Stimulated activated naive CD8-positive, alpha-beta T cell treated with anti-CD3 and anti-CD28 coated beads, Interleukin-15, Interleukin-2, amounts not matched to agents 100 ng/mL and 50 ng/mL, for 24 hours (primary cell): ENCODE results near the gene NTNG1.

Source experiments
- H3K27ac Mint-ChIP-seq: one replicate; pipeline ENCODE4 v1.8.0; 2021; ENCODE audit warnings: mild to moderate bottlenecking, mixed read lengths
- H3K27me3 Mint-ChIP-seq: one replicate; pipeline ENCODE4 v1.8.0; 2021; ENCODE audit warnings: mixed read lengths
- H3K36me3 Mint-ChIP-seq: one replicate; pipeline ENCODE4 v1.8.0; 2021; ENCODE audit warnings: low read depth, mixed read lengths
- H3K4me1 Mint-ChIP-seq: one replicate; pipeline ENCODE4 v1.8.0; 2021; ENCODE audit warnings: low read depth, mixed read lengths
- H3K4me3 Mint-ChIP-seq: one replicate; pipeline ENCODE4 v1.8.0; 2021; ENCODE audit warnings: mild to moderate bottlenecking, mixed read lengths
- H3K9me3 Mint-ChIP-seq: one replicate; pipeline ENCODE4 v1.8.0; 2021; ENCODE audit warnings: mixed read lengths

NTNG1 gene

GRCh38 chr1:107464827-107465226 lies 324.0 kb downstream of the NTNG1 start:
- H3K9me3 Mint-ChIP-seq = no peaks in the 10 kb centered on the region
- no peaks in the 10 kb centered on the region for H3K4me1 Mint-ChIP-seq
- H3K27ac Mint-ChIP-seq = no peak overlapping the region
- H3K27me3 Mint-ChIP-seq = peaks cover 10% of the 10 kb centered on the region
- no peaks in the 10 kb centered on the region for H3K36me3 Mint-ChIP-seq
- H3K4me3 Mint-ChIP-seq = no peak overlapping the region

DNA sequence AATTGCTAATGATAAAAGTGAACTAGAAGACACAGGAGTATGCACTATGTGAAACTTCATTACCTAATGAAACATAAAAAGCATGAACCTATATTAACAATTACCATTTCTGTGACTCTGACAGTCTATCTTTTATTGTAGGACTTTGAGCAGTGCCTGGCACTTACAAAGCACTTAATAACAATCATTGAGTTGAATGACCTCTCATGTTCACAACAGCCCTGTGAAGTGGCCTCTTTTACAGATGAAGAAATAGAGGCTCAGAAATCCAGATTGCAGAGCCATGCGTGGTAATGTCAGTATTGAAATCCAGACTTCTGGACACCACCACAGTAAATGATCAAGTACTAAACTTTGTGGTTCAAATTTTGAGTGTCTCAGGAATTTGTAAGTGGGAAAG lies 326.4 kb downstream of the NTNG1 start:
- no peaks in the 10 kb centered on the region for H3K9me3 Mint-ChIP-seq
- H3K27ac Mint-ChIP-seq = no peak overlapping the region
- H3K4me1 Mint-ChIP-seq = no peaks in the 10 kb centered on the region
- H3K36me3 Mint-ChIP-seq = no peaks in the 10 kb centered on the region
- peaks cover 10% of the 10 kb centered on the region for H3K27me3 Mint-ChIP-seq
- H3K4me3 Mint-ChIP-seq = no peak overlapping the region

DNA sequence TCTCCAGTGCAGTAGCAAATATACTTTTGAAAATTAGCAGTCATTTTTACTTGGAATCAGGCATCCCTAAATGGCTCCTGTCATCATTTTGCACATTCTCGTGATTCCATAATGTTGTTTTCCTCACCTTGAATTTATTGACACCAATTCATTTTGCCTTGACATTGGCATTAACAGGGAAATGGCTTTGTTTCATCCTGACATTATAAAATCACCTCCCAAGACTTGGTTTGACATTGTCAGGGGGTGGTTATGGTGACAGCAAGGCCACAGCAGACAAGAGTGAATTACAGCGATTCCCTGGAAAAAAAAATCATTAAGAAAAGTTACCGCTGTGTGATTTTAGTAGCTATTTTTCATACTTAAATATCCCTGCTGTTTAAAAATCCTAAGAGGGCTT lies 327.0 kb downstream of the NTNG1 start:
- Mint-ChIP-seq H3K4me3 (no peak overlapping the region), H3K27ac (no peak overlapping the region), H3K4me1 (no peaks in the 10 kb centered on the region), H3K36me3 (no peaks in the 10 kb centered on the region), H3K27me3 (peaks cover 12% of the 10 kb centered on the region), H3K9me3 (no peaks in the 10 kb centered on the region)

DNA sequence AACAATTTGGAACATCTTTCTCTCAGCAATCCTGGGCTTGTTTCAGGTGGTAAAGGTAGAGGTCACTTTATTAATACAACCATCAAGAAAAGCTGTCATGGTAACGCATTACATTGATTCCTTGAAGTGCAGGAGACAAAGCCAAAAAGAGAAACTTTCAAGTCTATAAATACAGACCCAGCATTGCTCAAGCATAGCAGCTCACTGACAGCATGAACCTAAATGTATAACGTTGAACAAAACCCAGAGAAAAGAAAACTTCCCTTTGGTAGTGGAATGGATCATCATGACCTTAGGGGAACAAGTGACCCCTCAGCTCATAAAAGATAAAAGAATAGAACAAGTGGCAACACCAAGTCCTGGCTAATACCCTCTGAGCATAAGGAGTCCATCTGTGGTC lies 332.2 kb downstream of the NTNG1 start:
- Mint-ChIP-seq H3K4me3 (no peak overlapping the region), H3K27me3 (peaks cover 23% of the 10 kb centered on the region), H3K4me1 (peaks cover 8% of the 10 kb centered on the region), H3K36me3 (no peaks in the 10 kb centered on the region), H3K9me3 (no peaks in the 10 kb centered on the region), H3K27ac (no peak overlapping the region)

DNA sequence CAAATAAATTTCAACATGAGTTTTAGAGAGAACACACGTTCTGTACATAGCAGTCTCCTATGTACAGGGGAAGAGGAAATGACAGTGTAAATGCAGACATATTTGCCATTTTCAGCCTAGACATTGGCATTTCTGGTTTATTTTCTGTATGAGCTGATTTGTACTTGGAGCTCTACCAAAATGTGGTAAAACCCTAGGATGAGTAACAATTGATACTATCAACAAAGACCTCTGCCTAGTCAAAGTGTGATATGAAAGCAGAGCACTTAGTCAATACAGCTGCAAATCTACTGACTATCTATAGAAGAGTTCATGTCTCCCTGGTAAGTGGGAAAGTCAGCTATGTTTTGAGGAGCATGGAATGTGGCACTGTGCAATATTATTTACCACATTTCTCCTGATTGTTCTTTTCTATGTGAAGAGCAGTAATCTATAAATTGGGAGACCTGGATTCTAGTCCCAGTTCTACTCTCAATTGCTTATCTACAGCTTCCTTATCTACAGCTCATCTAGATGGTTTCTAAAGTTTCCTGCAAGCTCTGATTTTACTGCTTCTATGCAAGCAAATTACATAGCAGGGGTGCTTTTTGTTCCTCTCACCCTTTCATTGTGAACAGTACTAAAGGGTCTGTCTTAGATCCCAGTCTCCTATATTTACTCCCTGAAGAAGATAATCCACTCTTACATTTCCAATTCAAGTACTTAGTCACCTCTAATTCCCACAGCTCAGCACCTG lies 334.2 kb downstream of the NTNG1 start:
- Mint-ChIP-seq H3K27me3 (peaks cover 32% of the 10 kb centered on the region), H3K27ac (no peak overlapping the region), H3K9me3 (no peaks in the 10 kb centered on the region), H3K36me3 (no peaks in the 10 kb centered on the region), H3K4me3 (no peak overlapping the region), H3K4me1 (peaks cover 8% of the 10 kb centered on the region)

- H3K4me1 Mint-ChIP-seq = peaks cover 14% of the 10 kb centered on the region
- no peak overlapping the region for H3K4me3 Mint-ChIP-seq
- H3K9me3 Mint-ChIP-seq = no peaks in the 10 kb centered on the region
- no peak overlapping the region for H3K27ac Mint-ChIP-seq
- peaks cover 50% of the 10 kb centered on the region for H3K27me3 Mint-ChIP-seq
- no peaks in the 10 kb centered on the region for H3K36me3 Mint-ChIP-seq
Observed at GRCh38 chr1:107477233-107477632, 336.4 kb downstream of the NTNG1 start.

- H3K4me1 Mint-ChIP-seq = peaks cover 14% of the 10 kb centered on the region
- no peaks in the 10 kb centered on the region for H3K36me3 Mint-ChIP-seq
- H3K27ac Mint-ChIP-seq = no peak overlapping the region
- H3K27me3 Mint-ChIP-seq = peaks cover 50% of the 10 kb centered on the region
- no peaks in the 10 kb centered on the region for H3K9me3 Mint-ChIP-seq
- H3K4me3 Mint-ChIP-seq = no peak overlapping the region
Observed at GRCh38 chr1:107479865-107480350, 339.1 kb downstream of the NTNG1 start.

DNA sequence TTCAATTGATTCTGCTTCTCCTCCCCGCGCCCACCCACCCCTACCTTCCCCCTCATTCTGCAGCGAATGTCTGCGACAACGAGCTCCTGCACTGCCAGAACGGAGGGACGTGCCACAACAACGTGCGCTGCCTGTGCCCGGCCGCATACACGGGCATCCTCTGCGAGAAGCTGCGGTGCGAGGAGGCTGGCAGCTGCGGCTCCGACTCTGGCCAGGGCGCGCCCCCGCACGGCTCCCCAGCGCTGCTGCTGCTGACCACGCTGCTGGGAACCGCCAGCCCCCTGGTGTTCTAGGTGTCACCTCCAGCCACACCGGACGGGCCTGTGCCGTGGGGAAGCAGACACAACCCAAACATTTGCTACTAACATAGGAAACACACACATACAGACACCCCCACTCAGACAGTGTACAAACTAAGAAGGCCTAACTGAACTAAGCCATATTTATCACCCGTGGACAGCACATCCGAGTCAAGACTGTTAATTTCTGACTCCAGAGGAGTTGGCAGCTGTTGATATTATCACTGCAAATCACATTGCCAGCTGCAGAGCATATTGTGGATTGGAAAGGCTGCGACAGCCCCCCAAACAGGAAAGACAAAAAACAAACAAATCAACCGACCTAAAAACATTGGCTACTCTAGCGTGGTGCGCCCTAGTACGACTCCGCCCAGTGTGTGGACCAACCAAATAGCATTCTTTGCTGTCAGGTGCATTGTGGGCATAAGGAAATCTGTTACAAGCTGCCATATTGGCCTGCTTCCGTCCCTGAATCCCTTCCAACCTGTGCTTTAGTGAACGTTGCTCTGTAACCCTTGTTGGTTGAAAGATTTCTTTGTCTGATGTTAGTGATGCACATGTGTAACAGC lies 339.9 kb downstream of the NTNG1 start:
- Mint-ChIP-seq H3K27ac (no peak overlapping the region), H3K4me1 (peaks cover 7% of the 10 kb centered on the region), H3K27me3 (peaks cover 50% of the 10 kb centered on the region), H3K36me3 (no peaks in the 10 kb centered on the region), H3K9me3 (no peaks in the 10 kb centered on the region), H3K4me3 (no peak overlapping the region)

DNA sequence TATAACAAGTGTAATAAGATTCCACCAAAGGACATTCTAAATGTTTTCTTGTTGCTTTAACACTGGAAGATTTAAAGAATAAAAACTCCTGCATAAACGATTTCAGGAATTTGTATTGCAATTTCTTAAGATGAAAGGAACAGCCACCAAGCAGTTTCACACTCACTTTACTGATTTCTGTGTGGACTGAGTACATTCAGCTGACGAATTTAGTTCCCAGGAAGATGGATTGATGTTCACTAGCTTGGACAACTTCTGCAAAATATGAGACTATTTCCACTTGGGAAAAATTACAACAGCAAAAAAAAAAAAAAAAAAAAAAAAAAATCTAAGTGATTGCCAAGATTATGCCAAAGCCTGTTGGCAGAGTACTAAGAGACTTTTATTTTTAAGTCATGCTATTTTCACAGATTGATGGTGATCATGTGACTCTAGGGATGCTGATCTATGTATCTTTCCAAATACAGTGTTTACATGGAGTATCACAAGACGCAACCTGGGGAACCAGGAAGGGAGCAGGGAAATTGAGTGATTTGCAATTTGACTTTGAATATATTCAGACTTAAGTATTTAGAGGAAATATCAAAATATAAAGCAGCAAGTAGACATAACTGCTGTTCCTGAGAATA lies 341.0 kb downstream of the NTNG1 start:
- Mint-ChIP-seq H3K36me3 (no peaks in the 10 kb centered on the region), H3K27me3 (peaks cover 45% of the 10 kb centered on the region), H3K27ac (no peak overlapping the region), H3K9me3 (no peaks in the 10 kb centered on the region), H3K4me1 (peaks cover 7% of the 10 kb centered on the region), H3K4me3 (no peak overlapping the region)

- no peak overlapping the region for H3K4me3 Mint-ChIP-seq
- H3K4me1 Mint-ChIP-seq = peaks cover 7% of the 10 kb centered on the region
- H3K9me3 Mint-ChIP-seq = no peaks in the 10 kb centered on the region
- H3K27ac Mint-ChIP-seq = no peak overlapping the region
- no peaks in the 10 kb centered on the region for H3K36me3 Mint-ChIP-seq
- H3K27me3 Mint-ChIP-seq = peaks cover 40% of the 10 kb centered on the region
Observed at GRCh38 chr1:107483949-107484348, 343.1 kb downstream of the NTNG1 start.

DNA sequence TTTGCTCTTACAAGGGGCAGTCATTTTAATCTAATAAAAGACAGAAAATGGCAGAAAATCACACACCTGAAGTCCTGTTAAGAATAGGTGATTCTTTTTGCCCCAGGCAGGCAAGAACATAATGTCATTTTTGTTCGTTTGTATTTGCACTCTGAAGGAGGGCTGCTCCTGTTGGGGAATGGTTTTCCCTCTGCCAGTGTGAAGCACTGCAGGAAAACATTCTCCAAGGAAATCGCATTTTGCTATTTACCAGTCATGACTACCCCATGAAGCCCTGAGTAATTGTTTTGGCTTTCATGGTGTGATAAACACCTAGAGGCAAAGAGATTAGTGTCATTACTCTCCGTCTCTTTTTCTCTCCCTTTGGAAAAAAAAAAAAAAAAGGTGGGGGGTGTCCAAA lies 345.5 kb downstream of the NTNG1 start:
- peaks cover 25% of the 10 kb centered on the region for H3K27me3 Mint-ChIP-seq
- no peak overlapping the region for H3K27ac Mint-ChIP-seq
- H3K4me1 Mint-ChIP-seq = no peaks in the 10 kb centered on the region
- H3K9me3 Mint-ChIP-seq = no peaks in the 10 kb centered on the region
- H3K4me3 Mint-ChIP-seq = no peak overlapping the region
- H3K36me3 Mint-ChIP-seq = no peaks in the 10 kb centered on the region

DNA sequence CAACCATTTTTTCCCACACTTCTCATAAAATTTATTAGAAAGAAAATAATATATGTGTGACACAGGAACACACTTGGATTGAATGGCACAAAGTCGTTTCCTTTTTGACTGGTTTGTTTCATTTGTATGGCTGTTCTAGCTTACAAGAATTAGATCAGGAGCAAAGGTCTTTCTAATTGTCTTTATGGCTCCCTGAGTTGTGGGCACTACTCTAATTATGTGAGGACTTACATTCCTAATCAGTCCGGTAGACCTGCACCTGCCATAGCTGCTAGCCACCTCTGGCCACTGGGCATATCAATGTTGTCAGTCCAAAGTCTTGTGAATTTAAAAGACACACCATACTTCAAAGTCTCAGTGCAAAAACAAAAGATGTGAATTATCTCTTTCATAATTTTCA lies 346.7 kb downstream of the NTNG1 start:
- Mint-ChIP-seq H3K4me3 (no peak overlapping the region), H3K4me1 (no peaks in the 10 kb centered on the region), H3K27me3 (peaks cover 13% of the 10 kb centered on the region), H3K9me3 (no peaks in the 10 kb centered on the region), H3K36me3 (no peaks in the 10 kb centered on the region), H3K27ac (no peak overlapping the region)

DNA sequence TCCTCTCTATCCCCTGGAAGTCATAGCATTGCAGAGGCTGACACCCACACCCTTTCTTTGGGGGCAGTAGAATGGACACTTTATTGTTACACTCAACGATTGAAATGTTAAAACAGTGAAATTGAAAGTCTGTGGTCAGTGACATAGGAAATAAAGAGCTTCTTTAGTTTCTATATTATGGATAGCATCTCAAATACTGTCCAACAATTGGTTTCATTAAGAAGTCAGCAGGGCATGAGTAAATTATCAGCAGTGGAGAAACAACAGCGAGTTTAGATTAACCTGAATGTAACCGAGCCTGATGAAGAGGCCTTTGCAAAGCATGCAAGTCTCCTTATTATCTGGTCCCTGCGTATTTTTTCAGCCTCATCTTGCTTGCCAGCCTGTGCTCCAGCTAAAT lies 350.7 kb downstream of the NTNG1 start:
- Mint-ChIP-seq H3K27ac (no peak overlapping the region), H3K4me3 (no peak overlapping the region), H3K4me1 (no peaks in the 10 kb centered on the region), H3K9me3 (no peaks in the 10 kb centered on the region), H3K27me3 (peaks cover 5% of the 10 kb centered on the region), H3K36me3 (no peaks in the 10 kb centered on the region)

DNA sequence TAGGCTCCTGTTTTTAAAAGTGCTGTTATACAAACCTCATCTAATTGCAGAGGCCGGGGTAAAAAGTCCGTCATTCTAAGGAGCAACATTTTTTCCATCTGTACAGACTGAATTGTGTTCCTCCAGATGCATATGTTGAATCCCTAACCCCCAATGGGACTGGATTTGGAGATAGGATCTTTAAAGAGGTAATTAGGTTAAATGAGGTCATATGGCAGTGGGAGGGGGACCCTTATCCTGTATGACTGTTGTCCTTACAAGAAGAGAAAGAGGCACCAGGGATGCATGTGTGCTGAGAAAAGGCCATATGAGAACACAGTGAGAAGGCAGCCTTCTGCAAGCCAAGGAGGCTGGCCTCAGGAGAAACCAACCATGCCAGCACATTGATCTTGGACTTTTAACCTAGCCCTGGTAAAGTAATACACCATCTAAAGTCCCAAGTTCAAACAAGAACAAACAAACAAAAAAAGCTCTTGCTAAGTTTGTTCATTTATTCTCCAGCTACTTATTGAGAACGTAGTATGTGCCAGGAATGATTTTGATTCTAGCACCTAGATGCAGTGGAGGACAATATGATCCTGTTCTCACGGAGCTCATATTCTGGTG lies 352.4 kb downstream of the NTNG1 start:
- H3K36me3 Mint-ChIP-seq = no peaks in the 10 kb centered on the region
- no peaks in the 10 kb centered on the region for H3K9me3 Mint-ChIP-seq
- H3K27me3 Mint-ChIP-seq = peaks cover 5% of the 10 kb centered on the region
- H3K4me3 Mint-ChIP-seq = no peak overlapping the region
- no peak overlapping the region for H3K27ac Mint-ChIP-seq
- no peaks in the 10 kb centered on the region for H3K4me1 Mint-ChIP-seq

DNA sequence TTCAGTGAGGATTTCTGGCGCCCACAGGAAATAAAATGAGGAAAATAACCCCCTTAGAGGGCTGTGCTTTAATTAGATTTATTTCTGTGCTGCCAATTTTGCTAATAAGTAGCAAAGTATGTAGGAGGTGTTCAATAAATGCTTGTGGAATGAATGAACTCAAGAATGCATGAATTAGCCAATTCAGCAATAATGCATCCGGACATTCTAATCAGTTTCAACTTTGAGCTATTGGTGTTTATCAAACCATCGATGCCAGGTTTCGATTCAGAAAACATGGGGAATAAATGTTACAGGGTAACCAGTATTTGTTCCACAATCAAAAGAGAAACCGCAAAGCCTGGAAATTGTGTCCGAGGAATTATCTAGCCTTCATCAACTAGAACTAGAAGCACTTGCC lies 353.2 kb downstream of the NTNG1 start:
- no peak overlapping the region for H3K4me3 Mint-ChIP-seq
- H3K27me3 Mint-ChIP-seq = peaks cover 5% of the 10 kb centered on the region
- no peak overlapping the region for H3K27ac Mint-ChIP-seq
- H3K4me1 Mint-ChIP-seq = no peaks in the 10 kb centered on the region
- H3K36me3 Mint-ChIP-seq = no peaks in the 10 kb centered on the region
- H3K9me3 Mint-ChIP-seq = no peaks in the 10 kb centered on the region
